ENCODE measurements around the gene BRD9. TPM values are rescaled to one million over a fixed set of nuclear protein-coding genes. Genes with fewer than 3 reads are reported as not detected.

Gene BRD9
- total RNA-seq, 2 donors from 2014 or later: 58.2 to 67.9 TPM

DNA sequence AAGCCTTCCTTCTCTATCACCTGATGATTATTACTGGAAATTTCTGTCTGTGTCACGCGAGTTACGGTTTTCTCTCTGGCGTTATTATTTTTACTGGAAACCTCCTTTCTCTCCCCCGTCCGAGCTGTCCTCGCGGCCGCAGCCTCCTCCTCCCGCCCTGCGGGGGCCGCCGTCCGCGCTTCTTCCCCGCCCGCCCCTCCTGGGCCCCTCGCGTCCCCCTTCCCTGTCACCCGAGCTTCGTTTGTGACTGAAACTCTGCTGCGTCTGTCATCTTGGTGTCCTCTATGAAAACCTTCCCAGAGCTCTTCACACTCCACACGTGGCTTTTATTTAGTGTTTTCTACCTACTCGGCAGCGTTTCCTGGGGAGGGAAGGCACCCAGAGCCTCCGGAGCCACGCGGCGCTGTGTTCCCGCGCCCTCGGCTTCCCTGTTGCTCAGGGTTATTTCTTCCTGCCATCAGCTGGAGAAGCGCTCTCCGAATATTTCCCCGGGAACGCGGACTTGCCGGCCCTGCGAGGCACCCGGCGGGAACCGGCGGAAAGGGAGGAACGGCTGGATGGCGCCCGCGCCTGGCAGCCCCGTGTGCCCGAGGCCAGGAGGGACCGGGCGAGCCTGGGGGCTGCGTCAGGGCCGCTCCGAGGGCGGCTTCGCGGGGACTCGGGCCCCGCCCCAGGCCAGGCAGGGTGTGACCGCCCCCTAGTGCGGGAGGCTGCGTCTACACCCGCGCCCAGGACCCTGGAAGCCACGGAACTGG, 34.0 kb upstream of the BRD9 start:
- Histone ChIP-seq H3K27me3 (ENCODE audit: control insufficient read depth, insufficient read depth, low read length, poor library complexity, severe bottlenecking) (peaks cover 40% of the 10 kb centered on the region), H3K9ac (ENCODE audit: extremely low read depth, low read length, poor library complexity, severe bottlenecking) (no peak overlapping the region), H3K27ac (ENCODE audit: low read depth, low read length) (no peak overlapping the region), H3K36me3 (ENCODE audit: control insufficient read depth, insufficient read depth, low read length) (peaks cover 4% of the 10 kb centered on the region), H3K9me3 (ENCODE audit: control insufficient read depth, low read length) (no peaks in the 10 kb centered on the region), H3K4me1 (ENCODE audit: control insufficient read depth, insufficient read depth, low read length) (no peaks in the 10 kb centered on the region), H3K4me3 (ENCODE audit: low read length) (no peak overlapping the region)
- DNase-seq: peak; percentile 75
- 17 to 22% methylated on average over 38 to 65 of the region's 65 CpGs for WGBS, 2 experiments (ENCODE audit: insufficient coverage in 1 of 2, insufficient read length in 1 of 2)
- Mint-ChIP-seq H3K27ac (no peak overlapping the region), H3K27me3 (ENCODE audit: insufficient read depth) (peaks cover 56% of the 10 kb centered on the region), H3K9me3 (no peaks in the 10 kb centered on the region), H3K4me3 (peak overlapping the region; percentile 46), H3K36me3 (ENCODE audit: low read depth) (no peaks in the 10 kb centered on the region), H3K4me1 (peaks cover 4% of the 10 kb centered on the region)
- TF ChIP-seq, protein P1, sequence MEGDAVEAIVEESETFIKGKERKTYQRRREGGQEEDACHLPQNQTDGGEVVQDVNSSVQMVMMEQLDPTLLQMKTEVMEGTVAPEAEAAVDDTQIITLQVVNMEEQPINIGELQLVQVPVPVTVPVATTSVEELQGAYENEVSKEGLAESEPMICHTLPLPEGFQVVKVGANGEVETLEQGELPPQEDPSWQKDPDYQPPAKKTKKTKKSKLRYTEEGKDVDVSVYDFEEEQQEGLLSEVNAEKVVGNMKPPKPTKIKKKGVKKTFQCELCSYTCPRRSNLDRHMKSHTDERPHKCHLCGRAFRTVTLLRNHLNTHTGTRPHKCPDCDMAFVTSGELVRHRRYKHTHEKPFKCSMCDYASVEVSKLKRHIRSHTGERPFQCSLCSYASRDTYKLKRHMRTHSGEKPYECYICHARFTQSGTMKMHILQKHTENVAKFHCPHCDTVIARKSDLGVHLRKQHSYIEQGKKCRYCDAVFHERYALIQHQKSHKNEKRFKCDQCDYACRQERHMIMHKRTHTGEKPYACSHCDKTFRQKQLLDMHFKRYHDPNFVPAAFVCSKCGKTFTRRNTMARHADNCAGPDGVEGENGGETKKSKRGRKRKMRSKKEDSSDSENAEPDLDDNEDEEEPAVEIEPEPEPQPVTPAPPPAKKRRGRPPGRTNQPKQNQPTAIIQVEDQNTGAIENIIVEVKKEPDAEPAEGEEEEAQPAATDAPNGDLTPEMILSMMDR (conservative IDR thresholded peaks at IDR 0.05): peak; percentile 74

DNA sequence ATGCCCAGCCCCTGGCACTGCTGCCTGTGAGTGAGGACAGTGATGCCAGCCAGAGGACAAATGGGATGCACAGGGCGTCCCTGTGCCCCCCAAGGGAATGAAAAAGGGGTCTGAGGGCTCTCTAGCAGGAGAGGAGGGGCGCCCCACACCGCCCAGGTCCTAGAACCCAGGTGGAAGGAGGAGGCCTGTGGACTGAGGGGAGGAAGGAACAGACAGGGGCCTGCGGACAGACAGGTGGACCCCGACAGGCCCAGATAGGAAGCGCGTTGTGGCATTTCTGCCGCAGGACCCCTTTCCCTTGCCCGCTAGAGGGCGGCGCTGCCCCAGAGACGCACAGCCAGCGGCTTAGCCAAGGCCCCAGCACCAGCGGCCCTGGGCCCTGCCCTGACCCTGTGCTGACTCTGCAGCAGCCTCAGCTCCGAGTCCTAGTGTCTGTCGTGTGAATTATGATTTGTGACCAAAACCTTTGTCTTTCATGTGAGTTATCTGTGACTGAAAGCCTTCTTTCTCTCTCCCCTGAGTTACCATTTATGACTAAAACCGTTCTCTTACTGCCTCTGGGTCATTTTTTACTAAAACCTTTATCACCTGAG, 30.8 kb upstream of the BRD9 start:
- TF ChIP-seq, protein P1 (conservative IDR thresholded peaks at IDR 0.05): peak; percentile 96
- peaks cover 5% of the 10 kb centered on the region for H3K9me3 ChIP-seq (ENCODE audit: control insufficient read depth, low read length)
- Mint-ChIP-seq H3K27ac (no peak overlapping the region), H3K9me3 (no peaks in the 10 kb centered on the region), H3K4me1 (peaks cover 23% of the 10 kb centered on the region), H3K36me3 (ENCODE audit: low read depth) (peaks cover 9% of the 10 kb centered on the region), H3K27me3 (ENCODE audit: insufficient read depth) (peaks cover 40% of the 10 kb centered on the region), H3K4me3 (no peak overlapping the region)
- H3K27ac ChIP-seq (ENCODE audit: low read depth, low read length): no peak overlapping the region
- peaks cover 36% of the 10 kb centered on the region for H3K27me3 ChIP-seq (ENCODE audit: control insufficient read depth, insufficient read depth, low read length, poor library complexity, severe bottlenecking)
- peaks cover 10% of the 10 kb centered on the region for H3K4me1 ChIP-seq (ENCODE audit: control insufficient read depth, insufficient read depth, low read length)
- no peak overlapping the region for H3K9ac ChIP-seq (ENCODE audit: extremely low read depth, low read length, poor library complexity, severe bottlenecking)
- WGBS, 2 experiments (ENCODE audit: insufficient coverage in 1 of 2, insufficient read length in 1 of 2): 25 to 47% methylated on average over 6 to 17 of the region's 17 CpGs
- no peak overlapping the region for H3K4me3 ChIP-seq (ENCODE audit: low read length)
- DNase-seq: peak; percentile 95
- peaks cover 14% of the 10 kb centered on the region for H3K36me3 ChIP-seq (ENCODE audit: control insufficient read depth, insufficient read depth, low read length)

DNA sequence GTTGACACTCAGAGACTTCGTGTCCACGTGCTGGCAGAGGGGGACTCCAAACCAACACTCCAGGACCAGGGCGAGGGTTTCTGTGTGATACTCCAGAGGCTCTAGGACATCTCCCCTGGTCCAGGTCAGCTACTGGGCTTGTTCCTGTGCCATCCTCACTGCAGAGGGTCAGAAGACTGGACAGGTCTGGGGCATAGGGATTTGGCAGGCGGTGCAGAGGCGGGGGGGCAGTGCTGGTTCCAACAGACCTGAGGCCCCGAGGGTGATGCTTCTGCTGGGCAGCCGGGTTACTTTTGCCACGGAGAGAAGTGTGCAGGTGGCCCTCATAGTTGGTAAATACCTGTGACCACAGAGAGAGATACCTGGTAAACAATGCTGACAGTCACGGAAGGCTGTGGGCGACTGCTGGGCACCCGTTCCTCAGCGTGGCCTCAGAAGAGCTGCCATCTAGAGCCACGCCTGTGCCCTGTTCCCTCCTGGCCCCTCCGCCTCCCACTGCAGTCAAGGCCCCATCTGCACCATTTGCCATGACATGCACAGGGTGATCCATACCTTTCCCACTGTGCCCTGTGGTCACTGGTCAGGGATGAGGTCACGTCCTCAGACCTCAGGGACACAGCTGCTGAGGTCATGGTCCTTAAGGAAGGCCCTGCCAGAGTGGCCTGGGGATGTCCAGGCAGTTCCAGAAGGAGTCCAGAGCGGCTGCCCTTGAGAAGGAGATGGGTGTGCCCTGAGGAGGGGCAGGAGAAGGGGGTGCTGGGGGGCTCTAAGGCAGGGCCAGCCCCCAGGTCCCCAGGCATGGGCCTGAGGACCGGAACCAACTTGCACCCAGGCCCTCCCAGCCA, 30.1 kb upstream of the BRD9 start:
- DNase-seq: no peak
- 90 to 94% methylated on average over 11 to 17 of the region's 17 CpGs for WGBS, 2 experiments (ENCODE audit: insufficient coverage in 1 of 2, insufficient read length in 1 of 2)
- Histone ChIP-seq H3K4me3 (ENCODE audit: low read length) (no peak overlapping the region), H3K27ac (ENCODE audit: low read depth, low read length) (no peak overlapping the region), H3K9ac (ENCODE audit: extremely low read depth, low read length, poor library complexity, severe bottlenecking) (no peak overlapping the region), H3K36me3 (ENCODE audit: control insufficient read depth, insufficient read depth, low read length) (peaks cover 20% of the 10 kb centered on the region), H3K27me3 (ENCODE audit: control insufficient read depth, insufficient read depth, low read length, poor library complexity, severe bottlenecking) (peaks cover 35% of the 10 kb centered on the region), H3K9me3 (ENCODE audit: control insufficient read depth, low read length) (peaks cover 5% of the 10 kb centered on the region), H3K4me1 (ENCODE audit: control insufficient read depth, insufficient read depth, low read length) (peaks cover 12% of the 10 kb centered on the region)
- Mint-ChIP-seq H3K4me1 (peaks cover 28% of the 10 kb centered on the region), H3K27ac (no peak overlapping the region), H3K9me3 (no peaks in the 10 kb centered on the region), H3K4me3 (no peak overlapping the region), H3K36me3 (ENCODE audit: low read depth) (peaks cover 14% of the 10 kb centered on the region), H3K27me3 (ENCODE audit: insufficient read depth) (peaks cover 35% of the 10 kb centered on the region)
- TF ChIP-seq, protein P1 (conservative IDR thresholded peaks at IDR 0.05): no peak
